DND-41 (cell line): Measurements from ENCODE around the gene OSCP1.

Experiments used
- EZH2 ChIP-seq: IDR thresholded peaks from 3 replicates; pipeline ENCODE4 v1.6.1; 2012; ENCODE audit warnings: borderline replicate concordance, low read depth, mild to moderate bottlenecking, moderate library complexity, low read length, inconsistent platforms; ENCODE audit not compliant: severe bottlenecking
- TF ChIP-seq, protein P1 (sequence below): IDR thresholded peaks from 2 replicates; pipeline ENCODE4 v1.5.1; 2012; ENCODE audit warnings: borderline replicate concordance, low read length, moderate library complexity, mild to moderate bottlenecking; ENCODE audit not compliant: poor library complexity, severe bottlenecking; ENCODE audit errors: extremely low read depth

DNA sequence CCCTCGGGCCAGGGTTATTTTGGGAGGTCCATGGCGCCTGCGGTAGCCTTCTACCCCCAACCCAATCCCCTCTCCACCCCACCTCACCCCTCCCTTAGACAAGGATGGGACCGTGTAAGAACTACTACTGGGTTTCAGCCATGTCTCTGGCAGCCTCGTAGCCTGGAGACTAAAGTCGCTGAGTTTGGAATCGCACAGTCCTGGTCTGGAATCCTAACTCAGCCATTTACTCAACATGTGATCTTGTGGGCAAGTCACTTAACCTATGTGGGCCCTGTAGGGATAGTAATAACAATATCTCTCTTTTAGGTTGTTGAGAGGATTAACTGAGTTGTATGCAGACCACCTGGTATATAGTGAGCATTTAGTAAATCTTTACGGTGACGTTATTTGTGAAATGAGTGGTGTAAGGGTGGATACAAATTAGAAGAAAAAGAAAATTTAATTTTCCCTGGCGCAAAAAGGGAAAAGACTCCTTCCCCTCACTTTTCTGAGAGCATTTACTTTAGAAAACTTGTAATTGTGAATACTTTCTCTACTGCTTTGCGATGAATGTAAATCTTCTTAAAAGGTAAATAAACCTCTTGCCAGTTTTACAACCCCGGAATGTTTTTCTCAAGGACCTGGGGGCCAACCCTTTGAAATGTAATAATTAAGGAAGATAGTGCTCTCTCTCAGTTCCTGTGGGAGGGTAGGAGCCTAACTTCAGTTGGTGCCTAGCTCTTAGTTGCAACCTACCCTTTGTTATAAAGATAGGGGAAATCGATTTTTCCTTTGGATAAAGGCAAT lies 14.5 kb upstream of the OSCP1 start:
- TF ChIP-seq, protein P1, sequence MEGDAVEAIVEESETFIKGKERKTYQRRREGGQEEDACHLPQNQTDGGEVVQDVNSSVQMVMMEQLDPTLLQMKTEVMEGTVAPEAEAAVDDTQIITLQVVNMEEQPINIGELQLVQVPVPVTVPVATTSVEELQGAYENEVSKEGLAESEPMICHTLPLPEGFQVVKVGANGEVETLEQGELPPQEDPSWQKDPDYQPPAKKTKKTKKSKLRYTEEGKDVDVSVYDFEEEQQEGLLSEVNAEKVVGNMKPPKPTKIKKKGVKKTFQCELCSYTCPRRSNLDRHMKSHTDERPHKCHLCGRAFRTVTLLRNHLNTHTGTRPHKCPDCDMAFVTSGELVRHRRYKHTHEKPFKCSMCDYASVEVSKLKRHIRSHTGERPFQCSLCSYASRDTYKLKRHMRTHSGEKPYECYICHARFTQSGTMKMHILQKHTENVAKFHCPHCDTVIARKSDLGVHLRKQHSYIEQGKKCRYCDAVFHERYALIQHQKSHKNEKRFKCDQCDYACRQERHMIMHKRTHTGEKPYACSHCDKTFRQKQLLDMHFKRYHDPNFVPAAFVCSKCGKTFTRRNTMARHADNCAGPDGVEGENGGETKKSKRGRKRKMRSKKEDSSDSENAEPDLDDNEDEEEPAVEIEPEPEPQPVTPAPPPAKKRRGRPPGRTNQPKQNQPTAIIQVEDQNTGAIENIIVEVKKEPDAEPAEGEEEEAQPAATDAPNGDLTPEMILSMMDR = no peak
- TF ChIP-seq EZH2 = no peak
